ENCODE results near the gene P2RY2.

GRCh38 chr11:73257342-73258103, 39.4 kb downstream of the P2RY2 start:
- no peak for TF ChIP-seq CTCF (IDR thresholded peaks at IDR 0.05; ENCODE audit: poor library complexity, severe bottlenecking)
- no peak for TF ChIP-seq EZH2 (IDR thresholded peaks at IDR 0.05; ENCODE audit: borderline replicate concordance, insufficient read depth, low read length, poor library complexity, severe bottlenecking)
- TF ChIP-seq TAF1 (IDR thresholded peaks at IDR 0.05; ENCODE audit: low read depth), result no peak
